SK-N-SH treated with all-trans-retinoic acid at 6 μM for 48 hours (cell line): ENCODE results near the gene OR5C1.

ENCODE experiments used
- ARNTL ChIP-seq: fragments of 450-650 bp; formaldehyde crosslinking; IDR thresholded peaks from 2 replicates; pipeline ENCODE4 v1.5.0; 2020; ENCODE audit warnings: low read depth, mild to moderate bottlenecking, moderate library complexity, borderline replicate concordance
- CREB5 ChIP-seq: fragments of 250-450 bp; sonication (Bioruptor Pico); IDR thresholded peaks from 2 replicates; pipeline ENCODE4 v1.5.1; 2020; ENCODE audit warnings: low read depth, mild to moderate bottlenecking, moderate library complexity
- CSRNP3 ChIP-seq: fragments of 250-450 bp; sonication (Bioruptor Pico); IDR thresholded peaks from 2 replicates; pipeline ENCODE4 v1.5.1; 2021; ENCODE audit warnings: mild to moderate bottlenecking, moderate library complexity
- PATZ1 ChIP-seq: fragments of 250-450 bp; sonication (Bioruptor Pico); IDR thresholded peaks from 2 replicates; pipeline ENCODE4 v1.8.0; 2020; ENCODE audit warnings: mild to moderate bottlenecking, moderate library complexity, borderline replicate concordance
- PPARA ChIP-seq: fragments of 250-450 bp; sonication (Bioruptor Pico); IDR thresholded peaks from 2 replicates; pipeline ENCODE4 v1.5.0; 2020; ENCODE audit warnings: mild to moderate bottlenecking, borderline replicate concordance
- TOX ChIP-seq: fragments of 250-450 bp; sonication (Bioruptor Pico); IDR thresholded peaks from 2 replicates; pipeline ENCODE4 v1.8.0; 2021; ENCODE audit warnings: mild to moderate bottlenecking, moderate library complexity, borderline replicate concordance
- ZC3H10 ChIP-seq: fragments of 250-450 bp; sonication (Bioruptor Pico); IDR thresholded peaks from 2 replicates; pipeline ENCODE4 v1.5.1; 2021; ENCODE audit warnings: mild to moderate bottlenecking, moderate library complexity
- ZNF565 ChIP-seq: fragments of 450-650 bp; formaldehyde crosslinking; conservative IDR thresholded peaks from 2 replicates; pipeline ENCODE4 v1.5.0; 2020; ENCODE audit warnings: low read depth, mild to moderate bottlenecking, moderate library complexity

- TF ChIP-seq PPARA (CRISPR knock-in tag): no peak
- TF ChIP-seq ARNTL (CRISPR knock-in tag): no peak
- TF ChIP-seq PATZ1 (CRISPR knock-in tag): no peak
- TF ChIP-seq CREB5 (CRISPR knock-in tag): no peak
- TF ChIP-seq CSRNP3 (CRISPR knock-in tag): no peak
- no peak for TF ChIP-seq ZC3H10 (CRISPR knock-in tag)
- no peak for TF ChIP-seq TOX
- no peak for TF ChIP-seq ZNF565 (CRISPR knock-in tag)
Measured at GRCh38 chr9:122822938-122823337, 34.2 kb downstream of the OR5C1 start.
